WTC11 (cell line): ENCODE measurements around the gene SLC7A5.

Experiments used
- IRF2 ChIP-seq: sonication (generic); formaldehyde crosslinking; IDR thresholded peaks from 2 replicates; pipeline ENCODE4 v1.8.0; 2022; ENCODE audit warnings: low read depth, missing genetic modification reagents, borderline replicate concordance
- KAT7 ChIP-seq: sonication (generic); formaldehyde crosslinking; IDR thresholded peaks from 2 replicates; pipeline ENCODE4 v1.8.1; 2023; ENCODE audit warnings: missing genetic modification reagents, mild to moderate bottlenecking, borderline replicate concordance
- RORB ChIP-seq: fragments of 250-450 bp; sonication (Bioruptor Pico); IDR thresholded peaks from 2 replicates; pipeline ENCODE4 v1.9.0; 2021; ENCODE audit warnings: mild to moderate bottlenecking
- TCF7 ChIP-seq: sonication (generic); formaldehyde crosslinking; IDR thresholded peaks from 2 replicates; pipeline ENCODE4 v1.8.0; 2022; ENCODE audit warnings: mild to moderate bottlenecking, low read depth, missing genetic modification reagents, moderate library complexity
- TF ChIP-seq, protein P1 (sequence below): sonication (generic); formaldehyde crosslinking; conservative IDR thresholded peaks from 2 replicates; pipeline ENCODE4 v1.8.1; 2022; ENCODE audit warnings: mild to moderate bottlenecking, missing genetic modification reagents
- TF ChIP-seq, protein P2 (sequence below): fragments of 250-450 bp; sonication (Bioruptor Pico); IDR thresholded peaks from 2 replicates; pipeline ENCODE4 v1.9.0; 2021; ENCODE audit warnings: mild to moderate bottlenecking, borderline replicate concordance
- TF ChIP-seq, protein P3 (sequence below): fragments of 200-600 bp; IDR thresholded peaks from 2 replicates; pipeline ENCODE4 v1.8.0; 2022; ENCODE audit warnings: antibody characterized with exemption
- TF ChIP-seq, protein P4 (sequence below): sonication (generic); formaldehyde crosslinking; IDR thresholded peaks from 2 replicates; pipeline ENCODE4 v1.8.0; 2023; ENCODE audit warnings: missing genetic modification reagents
- TF ChIP-seq, protein P5 (sequence below): sonication (generic); formaldehyde crosslinking; IDR thresholded peaks from 2 replicates; pipeline ENCODE4 v1.8.0; 2022; ENCODE audit warnings: missing genetic modification reagents
- TF ChIP-seq, protein P6 (sequence below): sonication (generic); formaldehyde crosslinking; IDR thresholded peaks from 2 replicates; pipeline ENCODE4 v1.8.1; 2022; ENCODE audit warnings: low read depth, mild to moderate bottlenecking, moderate library complexity, missing genetic modification reagents, borderline replicate concordance
- TF ChIP-seq, protein P7 (sequence below): sonication (generic); formaldehyde crosslinking; IDR thresholded peaks from 2 replicates; pipeline ENCODE4 v1.8.0; 2022; ENCODE audit warnings: mild to moderate bottlenecking, missing genetic modification reagents

DNA sequence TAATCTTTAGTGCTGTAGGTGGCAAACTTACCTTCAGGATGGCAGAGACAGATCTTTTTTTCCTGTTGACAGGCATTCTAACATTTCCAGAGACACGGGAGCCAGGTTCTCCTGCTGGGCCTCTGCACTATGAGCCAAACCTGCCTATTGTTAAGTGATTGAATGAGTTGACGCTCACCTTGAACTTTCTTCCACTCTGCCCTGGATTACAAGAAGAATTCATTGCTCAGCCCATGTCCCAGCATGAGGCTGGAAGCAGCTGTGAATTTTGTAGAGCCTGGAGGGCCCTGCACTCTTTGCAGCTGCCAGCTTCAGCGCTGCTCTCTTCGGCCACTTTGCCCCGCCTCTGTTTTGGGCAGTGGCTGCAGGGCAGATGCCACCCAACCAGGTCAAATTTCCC, 9.4 kb upstream of the SLC7A5 start:
- TF ChIP-seq, protein P1, sequence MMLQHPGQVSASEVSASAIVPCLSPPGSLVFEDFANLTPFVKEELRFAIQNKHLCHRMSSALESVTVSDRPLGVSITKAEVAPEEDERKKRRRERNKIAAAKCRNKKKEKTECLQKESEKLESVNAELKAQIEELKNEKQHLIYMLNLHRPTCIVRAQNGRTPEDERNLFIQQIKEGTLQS (CRISPR knock-in tag), result no peak
- TF ChIP-seq, protein P2, sequence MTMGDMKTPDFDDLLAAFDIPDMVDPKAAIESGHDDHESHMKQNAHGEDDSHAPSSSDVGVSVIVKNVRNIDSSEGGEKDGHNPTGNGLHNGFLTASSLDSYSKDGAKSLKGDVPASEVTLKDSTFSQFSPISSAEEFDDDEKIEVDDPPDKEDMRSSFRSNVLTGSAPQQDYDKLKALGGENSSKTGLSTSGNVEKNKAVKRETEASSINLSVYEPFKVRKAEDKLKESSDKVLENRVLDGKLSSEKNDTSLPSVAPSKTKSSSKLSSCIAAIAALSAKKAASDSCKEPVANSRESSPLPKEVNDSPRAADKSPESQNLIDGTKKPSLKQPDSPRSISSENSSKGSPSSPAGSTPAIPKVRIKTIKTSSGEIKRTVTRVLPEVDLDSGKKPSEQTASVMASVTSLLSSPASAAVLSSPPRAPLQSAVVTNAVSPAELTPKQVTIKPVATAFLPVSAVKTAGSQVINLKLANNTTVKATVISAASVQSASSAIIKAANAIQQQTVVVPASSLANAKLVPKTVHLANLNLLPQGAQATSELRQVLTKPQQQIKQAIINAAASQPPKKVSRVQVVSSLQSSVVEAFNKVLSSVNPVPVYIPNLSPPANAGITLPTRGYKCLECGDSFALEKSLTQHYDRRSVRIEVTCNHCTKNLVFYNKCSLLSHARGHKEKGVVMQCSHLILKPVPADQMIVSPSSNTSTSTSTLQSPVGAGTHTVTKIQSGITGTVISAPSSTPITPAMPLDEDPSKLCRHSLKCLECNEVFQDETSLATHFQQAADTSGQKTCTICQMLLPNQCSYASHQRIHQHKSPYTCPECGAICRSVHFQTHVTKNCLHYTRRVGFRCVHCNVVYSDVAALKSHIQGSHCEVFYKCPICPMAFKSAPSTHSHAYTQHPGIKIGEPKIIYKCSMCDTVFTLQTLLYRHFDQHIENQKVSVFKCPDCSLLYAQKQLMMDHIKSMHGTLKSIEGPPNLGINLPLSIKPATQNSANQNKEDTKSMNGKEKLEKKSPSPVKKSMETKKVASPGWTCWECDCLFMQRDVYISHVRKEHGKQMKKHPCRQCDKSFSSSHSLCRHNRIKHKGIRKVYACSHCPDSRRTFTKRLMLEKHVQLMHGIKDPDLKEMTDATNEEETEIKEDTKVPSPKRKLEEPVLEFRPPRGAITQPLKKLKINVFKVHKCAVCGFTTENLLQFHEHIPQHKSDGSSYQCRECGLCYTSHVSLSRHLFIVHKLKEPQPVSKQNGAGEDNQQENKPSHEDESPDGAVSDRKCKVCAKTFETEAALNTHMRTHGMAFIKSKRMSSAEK (CRISPR knock-in tag), result no peak
- TF ChIP-seq, protein P3, sequence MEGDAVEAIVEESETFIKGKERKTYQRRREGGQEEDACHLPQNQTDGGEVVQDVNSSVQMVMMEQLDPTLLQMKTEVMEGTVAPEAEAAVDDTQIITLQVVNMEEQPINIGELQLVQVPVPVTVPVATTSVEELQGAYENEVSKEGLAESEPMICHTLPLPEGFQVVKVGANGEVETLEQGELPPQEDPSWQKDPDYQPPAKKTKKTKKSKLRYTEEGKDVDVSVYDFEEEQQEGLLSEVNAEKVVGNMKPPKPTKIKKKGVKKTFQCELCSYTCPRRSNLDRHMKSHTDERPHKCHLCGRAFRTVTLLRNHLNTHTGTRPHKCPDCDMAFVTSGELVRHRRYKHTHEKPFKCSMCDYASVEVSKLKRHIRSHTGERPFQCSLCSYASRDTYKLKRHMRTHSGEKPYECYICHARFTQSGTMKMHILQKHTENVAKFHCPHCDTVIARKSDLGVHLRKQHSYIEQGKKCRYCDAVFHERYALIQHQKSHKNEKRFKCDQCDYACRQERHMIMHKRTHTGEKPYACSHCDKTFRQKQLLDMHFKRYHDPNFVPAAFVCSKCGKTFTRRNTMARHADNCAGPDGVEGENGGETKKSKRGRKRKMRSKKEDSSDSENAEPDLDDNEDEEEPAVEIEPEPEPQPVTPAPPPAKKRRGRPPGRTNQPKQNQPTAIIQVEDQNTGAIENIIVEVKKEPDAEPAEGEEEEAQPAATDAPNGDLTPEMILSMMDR, result no peak
- TF ChIP-seq, protein P4, sequence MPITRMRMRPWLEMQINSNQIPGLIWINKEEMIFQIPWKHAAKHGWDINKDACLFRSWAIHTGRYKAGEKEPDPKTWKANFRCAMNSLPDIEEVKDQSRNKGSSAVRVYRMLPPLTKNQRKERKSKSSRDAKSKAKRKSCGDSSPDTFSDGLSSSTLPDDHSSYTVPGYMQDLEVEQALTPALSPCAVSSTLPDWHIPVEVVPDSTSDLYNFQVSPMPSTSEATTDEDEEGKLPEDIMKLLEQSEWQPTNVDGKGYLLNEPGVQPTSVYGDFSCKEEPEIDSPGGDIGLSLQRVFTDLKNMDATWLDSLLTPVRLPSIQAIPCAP (CRISPR knock-in tag), result no peak
- TF ChIP-seq, protein P5, sequence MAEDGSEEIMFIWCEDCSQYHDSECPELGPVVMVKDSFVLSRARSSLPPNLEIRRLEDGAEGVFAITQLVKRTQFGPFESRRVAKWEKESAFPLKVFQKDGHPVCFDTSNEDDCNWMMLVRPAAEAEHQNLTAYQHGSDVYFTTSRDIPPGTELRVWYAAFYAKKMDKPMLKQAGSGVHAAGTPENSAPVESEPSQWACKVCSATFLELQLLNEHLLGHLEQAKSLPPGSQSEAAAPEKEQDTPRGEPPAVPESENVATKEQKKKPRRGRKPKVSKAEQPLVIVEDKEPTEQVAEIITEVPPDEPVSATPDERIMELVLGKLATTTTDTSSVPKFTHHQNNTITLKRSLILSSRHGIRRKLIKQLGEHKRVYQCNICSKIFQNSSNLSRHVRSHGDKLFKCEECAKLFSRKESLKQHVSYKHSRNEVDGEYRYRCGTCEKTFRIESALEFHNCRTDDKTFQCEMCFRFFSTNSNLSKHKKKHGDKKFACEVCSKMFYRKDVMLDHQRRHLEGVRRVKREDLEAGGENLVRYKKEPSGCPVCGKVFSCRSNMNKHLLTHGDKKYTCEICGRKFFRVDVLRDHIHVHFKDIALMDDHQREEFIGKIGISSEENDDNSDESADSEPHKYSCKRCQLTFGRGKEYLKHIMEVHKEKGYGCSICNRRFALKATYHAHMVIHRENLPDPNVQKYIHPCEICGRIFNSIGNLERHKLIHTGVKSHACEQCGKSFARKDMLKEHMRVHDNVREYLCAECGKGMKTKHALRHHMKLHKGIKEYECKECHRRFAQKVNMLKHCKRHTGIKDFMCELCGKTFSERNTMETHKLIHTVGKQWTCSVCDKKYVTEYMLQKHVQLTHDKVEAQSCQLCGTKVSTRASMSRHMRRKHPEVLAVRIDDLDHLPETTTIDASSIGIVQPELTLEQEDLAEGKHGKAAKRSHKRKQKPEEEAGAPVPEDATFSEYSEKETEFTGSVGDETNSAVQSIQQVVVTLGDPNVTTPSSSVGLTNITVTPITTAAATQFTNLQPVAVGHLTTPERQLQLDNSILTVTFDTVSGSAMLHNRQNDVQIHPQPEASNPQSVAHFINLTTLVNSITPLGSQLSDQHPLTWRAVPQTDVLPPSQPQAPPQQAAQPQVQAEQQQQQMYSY (CRISPR knock-in tag), result no peak
- TF ChIP-seq IRF2 (CRISPR knock-in tag) (no peak), RORB (CRISPR knock-in tag) (no peak), TCF7 (CRISPR knock-in tag) (no peak), KAT7 (no peak)
- TF ChIP-seq, protein P6, sequence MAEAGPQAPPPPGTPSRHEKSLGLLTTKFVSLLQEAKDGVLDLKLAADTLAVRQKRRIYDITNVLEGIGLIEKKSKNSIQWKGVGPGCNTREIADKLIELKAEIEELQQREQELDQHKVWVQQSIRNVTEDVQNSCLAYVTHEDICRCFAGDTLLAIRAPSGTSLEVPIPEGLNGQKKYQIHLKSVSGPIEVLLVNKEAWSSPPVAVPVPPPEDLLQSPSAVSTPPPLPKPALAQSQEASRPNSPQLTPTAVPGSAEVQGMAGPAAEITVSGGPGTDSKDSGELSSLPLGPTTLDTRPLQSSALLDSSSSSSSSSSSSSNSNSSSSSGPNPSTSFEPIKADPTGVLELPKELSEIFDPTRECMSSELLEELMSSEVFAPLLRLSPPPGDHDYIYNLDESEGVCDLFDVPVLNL (CRISPR knock-in tag), result no peak
- TF ChIP-seq, protein P7, sequence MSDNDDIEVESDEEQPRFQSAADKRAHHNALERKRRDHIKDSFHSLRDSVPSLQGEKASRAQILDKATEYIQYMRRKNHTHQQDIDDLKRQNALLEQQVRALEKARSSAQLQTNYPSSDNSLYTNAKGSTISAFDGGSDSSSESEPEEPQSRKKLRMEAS, result no peak
